ENCODE measurements around the gene IL17C. TPM values are rescaled to one million over a fixed set of nuclear protein-coding genes. Genes with fewer than 3 reads are reported as not detected.

The IL17C gene
- total and polyA plus RNA-seq, 12 donors = not detected

DNA sequence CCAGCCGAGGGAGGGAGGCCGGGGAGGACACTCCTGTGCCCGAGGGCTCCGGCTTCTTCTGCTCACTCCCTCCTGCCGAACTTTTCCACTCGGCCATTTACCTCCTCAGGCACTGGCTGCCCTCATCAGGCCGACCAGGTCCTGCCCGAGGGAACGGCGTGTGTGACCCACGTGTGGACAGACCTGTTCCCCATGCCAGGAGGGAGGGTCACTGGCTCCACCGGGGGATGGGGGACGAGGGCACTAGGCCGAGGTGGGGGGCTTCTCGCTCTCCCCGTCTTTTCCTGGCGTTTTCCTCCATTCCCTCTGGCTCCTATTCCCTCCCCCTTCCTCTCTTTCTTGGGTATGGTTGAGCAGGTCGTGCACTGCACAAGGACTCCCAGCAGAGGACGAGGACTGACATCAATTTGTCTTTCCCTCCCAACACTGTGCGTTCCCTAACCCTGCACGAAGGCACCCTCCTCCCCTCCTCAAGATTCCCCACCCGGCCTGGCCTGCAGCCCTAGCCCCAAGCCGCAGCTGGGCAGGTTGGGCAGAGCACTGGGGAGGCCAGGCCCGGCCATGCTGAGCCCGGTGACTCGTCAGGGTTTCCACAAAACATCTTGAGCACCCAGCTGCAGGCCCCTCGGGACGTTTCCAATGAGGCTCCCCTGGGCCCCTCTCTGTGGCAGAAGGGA lies 3.2 kb upstream of the IL17C start:
- intact Hi-C loops (cut with DNase I) = no loop called here
- no peaks in the 10 kb centered on the region for H3K9me3 ChIP-seq (replicated peaks in 1 of 3)
- peaks cover 0 to 23% of the 10 kb centered on the region in 2 donors for H3K36me3 ChIP-seq (replicated peaks in 1 of 2)
- no peaks in the 10 kb centered on the region for H3K4me1 ChIP-seq (replicated peaks in 1 of 2)
- no peak for DNase-seq
- WGBS, 4 donors = 60 to 69% (median 64%) methylated on average over 23 to 28 of the region's 28 CpGs
- H3K27ac ChIP-seq = no peak overlapping the region
- TF ChIP-seq, protein P1, sequence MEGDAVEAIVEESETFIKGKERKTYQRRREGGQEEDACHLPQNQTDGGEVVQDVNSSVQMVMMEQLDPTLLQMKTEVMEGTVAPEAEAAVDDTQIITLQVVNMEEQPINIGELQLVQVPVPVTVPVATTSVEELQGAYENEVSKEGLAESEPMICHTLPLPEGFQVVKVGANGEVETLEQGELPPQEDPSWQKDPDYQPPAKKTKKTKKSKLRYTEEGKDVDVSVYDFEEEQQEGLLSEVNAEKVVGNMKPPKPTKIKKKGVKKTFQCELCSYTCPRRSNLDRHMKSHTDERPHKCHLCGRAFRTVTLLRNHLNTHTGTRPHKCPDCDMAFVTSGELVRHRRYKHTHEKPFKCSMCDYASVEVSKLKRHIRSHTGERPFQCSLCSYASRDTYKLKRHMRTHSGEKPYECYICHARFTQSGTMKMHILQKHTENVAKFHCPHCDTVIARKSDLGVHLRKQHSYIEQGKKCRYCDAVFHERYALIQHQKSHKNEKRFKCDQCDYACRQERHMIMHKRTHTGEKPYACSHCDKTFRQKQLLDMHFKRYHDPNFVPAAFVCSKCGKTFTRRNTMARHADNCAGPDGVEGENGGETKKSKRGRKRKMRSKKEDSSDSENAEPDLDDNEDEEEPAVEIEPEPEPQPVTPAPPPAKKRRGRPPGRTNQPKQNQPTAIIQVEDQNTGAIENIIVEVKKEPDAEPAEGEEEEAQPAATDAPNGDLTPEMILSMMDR (IDR thresholded peaks at IDR 0.05) = no peak
- TF ChIP-seq POLR2A (IDR thresholded peaks at IDR 0.05) = no peak
- H3K4me3 ChIP-seq = peak overlapping the region in 1 of 4 donors; percentile 12
- H3K27me3 ChIP-seq = peaks cover 18% of the 10 kb centered on the region

DNA sequence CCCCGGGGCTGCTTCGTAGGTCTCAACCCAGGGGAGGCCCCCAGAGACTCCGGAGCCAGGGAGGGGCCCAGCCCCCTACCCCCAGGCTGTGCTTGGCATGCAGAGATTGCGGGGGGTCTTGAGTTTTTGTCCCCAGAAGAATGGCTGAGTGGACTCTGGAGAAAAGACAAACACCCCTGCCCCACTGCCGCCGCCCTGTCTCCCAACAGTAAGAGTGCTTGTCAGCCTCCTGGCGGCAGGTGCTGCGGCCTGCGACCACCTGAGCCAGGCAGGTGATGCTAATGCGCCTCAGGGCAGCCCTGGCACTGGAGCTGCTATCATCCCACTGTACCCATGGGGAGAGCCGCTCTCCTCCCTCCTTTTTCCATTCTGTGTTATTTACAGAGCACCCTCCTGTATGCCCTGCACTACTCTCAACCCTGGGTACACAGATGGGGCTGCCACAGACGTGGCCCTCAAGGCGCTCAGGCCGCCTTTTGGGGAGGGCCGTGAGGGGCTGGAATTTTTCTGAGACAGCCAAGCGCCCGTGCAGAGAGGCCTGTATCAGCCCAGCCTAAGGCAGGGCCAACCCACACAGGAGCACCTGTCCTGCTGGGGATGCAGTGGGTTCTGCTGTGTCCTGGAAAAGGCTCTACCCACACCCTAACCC lies 2.6 kb upstream of the IL17C start:
- DNase-seq = no peak
- Histone ChIP-seq H3K27me3 (peaks cover 19% of the 10 kb centered on the region), H3K4me3 (no peak overlapping the region), H3K4me1 (replicated peaks in 1 of 2) (no peaks in the 10 kb centered on the region), H3K36me3 (replicated peaks in 1 of 2) (peaks cover 0 to 17% of the 10 kb centered on the region in 2 donors), H3K27ac (no peak overlapping the region), H3K9me3 (replicated peaks in 1 of 3) (no peaks in the 10 kb centered on the region)
- WGBS, 4 donors = 92 to 96% (median 94%) methylated on average over 14 to 17 of the region's 17 CpGs
- intact Hi-C loops (cut with DNase I) = no loop called here
- no peak for TF ChIP-seq POLR2A (IDR thresholded peaks at IDR 0.05)
- TF ChIP-seq, protein P1 (IDR thresholded peaks at IDR 0.05) = no peak

DNA sequence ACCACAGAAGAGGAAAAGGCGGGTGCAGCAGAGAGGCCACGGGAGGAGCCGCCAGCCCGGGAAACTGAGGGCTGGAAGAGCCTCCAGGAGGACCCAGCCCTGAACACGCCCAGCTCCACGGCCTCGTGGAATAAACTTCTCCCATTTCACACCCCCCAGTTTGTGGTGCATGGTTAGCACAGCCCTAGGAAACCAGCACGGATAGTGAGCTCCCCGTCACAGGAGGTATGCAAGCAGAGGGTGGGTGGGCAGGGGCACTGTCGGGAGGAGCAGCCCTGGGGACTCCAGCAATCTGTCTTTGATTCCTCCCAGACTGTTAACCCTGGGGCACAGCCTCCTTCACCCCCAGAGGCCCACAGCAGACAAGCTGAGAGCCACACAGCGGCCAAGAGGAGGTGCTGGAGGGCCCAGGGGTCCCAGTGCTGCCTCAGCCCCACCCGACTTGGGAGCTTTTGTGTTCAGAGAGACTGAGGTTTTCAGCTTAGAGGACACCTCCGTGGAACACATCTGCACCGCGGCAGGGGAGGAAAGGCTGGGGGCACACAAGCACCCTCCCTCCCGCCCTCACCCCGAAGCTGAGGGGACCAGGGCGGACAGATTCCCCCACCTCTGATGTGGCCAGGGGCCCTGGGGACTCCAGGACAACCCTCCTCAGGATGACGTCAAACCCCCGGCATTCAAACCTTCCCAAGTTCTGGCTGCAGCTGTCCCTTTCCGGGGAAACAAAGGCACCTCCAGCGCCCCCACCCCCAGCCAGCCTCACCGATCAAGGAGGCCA lies 1.7 kb upstream of the IL17C start:
- intact Hi-C loops (cut with DNase I) = no loop called here
- TF ChIP-seq, protein P1 (IDR thresholded peaks at IDR 0.05) = no peak
- TF ChIP-seq POLR2A (IDR thresholded peaks at IDR 0.05) = no peak
- 66 to 71% (median 67%) methylated on average over 9 to 23 of the region's 23 CpGs for WGBS, 4 donors
- H3K27ac ChIP-seq = no peak overlapping the region
- no peak overlapping the region for H3K4me3 ChIP-seq
- no peak for DNase-seq
- H3K9me3 ChIP-seq (replicated peaks in 1 of 3) = no peaks in the 10 kb centered on the region
- H3K27me3 ChIP-seq = peaks cover 19% of the 10 kb centered on the region
- H3K36me3 ChIP-seq (replicated peaks in 1 of 2) = peaks cover 0 to 8% of the 10 kb centered on the region in 2 donors
- no peaks in the 10 kb centered on the region for H3K4me1 ChIP-seq (replicated peaks in 1 of 2)
